H9 (cell line): Measurements from ENCODE around the gene MEIS2. TPM values are rescaled to one million over a fixed set of nuclear protein-coding genes. Genes with fewer than 3 reads are reported as not detected.

Source experiments
- DNase-seq: peaks from one replicate; pipeline ENCODE4 v3.0.0-alpha.2; 2017
- H2AFZ ChIP-seq: one replicate; pipeline ENCODE4 v1.6.1; 2013; ENCODE audit warnings: mild to moderate bottlenecking, low read length, control low read depth, moderate library complexity
- H2AK5ac ChIP-seq: 2 replicates; pipeline ENCODE4 v1.6.1; 2013; ENCODE audit warnings: low read length, control low read depth, mixed read lengths; ENCODE audit not compliant: insufficient read length
- H2BK120ac ChIP-seq: one replicate; pipeline ENCODE4 v1.6.1; 2013; ENCODE audit warnings: low read depth, mild to moderate bottlenecking, low read length, control low read depth, inconsistent platforms; ENCODE audit not compliant: poor library complexity, severe bottlenecking
- H2BK12ac ChIP-seq: 2 replicates; pipeline ENCODE4 v1.6.1; 2013; ENCODE audit warnings: low read length, control low read depth, mixed read lengths, low read depth; ENCODE audit not compliant: insufficient read length
- H2BK15ac ChIP-seq: 2 replicates; pipeline ENCODE4 v1.6.1; 2013; ENCODE audit warnings: low read depth, low read length, control low read depth
- H2BK20ac ChIP-seq: one replicate; pipeline ENCODE4 v1.6.1; 2013; ENCODE audit warnings: low read depth, mild to moderate bottlenecking, low read length, control low read depth, inconsistent platforms; ENCODE audit not compliant: poor library complexity, severe bottlenecking
- H2BK5ac ChIP-seq: 2 replicates; pipeline ENCODE4 v1.6.1; 2013; ENCODE audit warnings: low read length, control low read depth, mixed read lengths; ENCODE audit not compliant: insufficient read length
- H3K14ac ChIP-seq: 2 replicates; pipeline ENCODE4 v1.6.1; 2013; ENCODE audit warnings: low read length, control low read depth; ENCODE audit not compliant: insufficient read depth
- H3K18ac ChIP-seq: 2 replicates; pipeline ENCODE4 v1.6.1; 2013; ENCODE audit warnings: low read depth, mild to moderate bottlenecking, mixed read lengths, low read length, control low read depth; ENCODE audit not compliant: insufficient read length
- H3K23ac ChIP-seq: 2 replicates; pipeline ENCODE4 v1.6.1; 2013; ENCODE audit warnings: low read length, control low read depth, mixed read lengths, low read depth; ENCODE audit not compliant: insufficient read length
- H3K23me2 ChIP-seq: 2 replicates; pipeline ENCODE4 v1.6.1; 2013; ENCODE audit warnings: low read depth, mild to moderate bottlenecking, mixed read lengths, low read length, control low read depth; ENCODE audit not compliant: insufficient read length, poor library complexity, severe bottlenecking
- H3K27ac ChIP-seq: 2 replicates; pipeline ENCODE4 v1.5.1; 2013; ENCODE audit warnings: low read length, control low read depth, mixed read lengths, low read depth; ENCODE audit not compliant: insufficient read length
- H3K27me3 ChIP-seq: 2 replicates; pipeline ENCODE4 v1.6.1; 2013; ENCODE audit warnings: low read length, control low read depth, inconsistent platforms; ENCODE audit not compliant: insufficient read depth
- H3K4ac ChIP-seq: 2 replicates; pipeline ENCODE4 v1.6.1; 2013; ENCODE audit warnings: low read depth, mild to moderate bottlenecking, control low read depth, inconsistent platforms, low read length, moderate library complexity
- H3K4me1 ChIP-seq: 2 replicates; pipeline ENCODE4 v1.6.1; 2013; ENCODE audit warnings: low read length, control low read depth, inconsistent platforms; ENCODE audit not compliant: insufficient read depth
- H3K4me2 ChIP-seq: 2 replicates; pipeline ENCODE4 v1.6.1; 2013; ENCODE audit warnings: low read length, control low read depth, mixed read lengths; ENCODE audit not compliant: insufficient read length, insufficient read depth
- H3K56ac ChIP-seq: 2 replicates; pipeline ENCODE4 v1.6.1; 2013; ENCODE audit warnings: low read depth, mild to moderate bottlenecking, mixed read lengths, low read length, control low read depth; ENCODE audit not compliant: insufficient read length
- H3K79me1 ChIP-seq: 2 replicates; pipeline ENCODE4 v1.6.1; 2013; ENCODE audit warnings: low read depth, mild to moderate bottlenecking, moderate library complexity, low read length, control low read depth, inconsistent platforms; ENCODE audit not compliant: insufficient read depth, poor library complexity, severe bottlenecking
- H3K79me2 ChIP-seq: 2 replicates; pipeline ENCODE4 v1.6.1; 2013; ENCODE audit warnings: low read length, control low read depth, inconsistent platforms; ENCODE audit not compliant: insufficient read depth
- H3K9ac ChIP-seq: 2 replicates; pipeline ENCODE4 v1.6.1; 2013; ENCODE audit warnings: low read length, control low read depth, mixed read lengths; ENCODE audit not compliant: insufficient read length; ENCODE audit errors: extremely low read depth
- H3K9me3 ChIP-seq: one replicate; pipeline ENCODE4 v1.6.1; 2013; ENCODE audit warnings: low read depth, low read length, inconsistent platforms; ENCODE audit not compliant: control insufficient read depth
- H3T11ph ChIP-seq: one replicate; pipeline ENCODE4 v1.6.1; 2013; ENCODE audit warnings: mild to moderate bottlenecking, low read length, control low read depth, inconsistent platforms
- H4K20me1 ChIP-seq: one replicate; pipeline ENCODE4 v1.6.1; 2013; ENCODE audit not compliant: control insufficient read depth, insufficient read length, insufficient read depth
- H4K5ac ChIP-seq: 2 replicates; pipeline ENCODE4 v1.6.1; 2013; ENCODE audit warnings: low read depth, mild to moderate bottlenecking, mixed read lengths, low read length, control low read depth; ENCODE audit not compliant: insufficient read length
- H4K8ac ChIP-seq: replicated peaks from 2 replicates; pipeline ENCODE4 v1.6.1; 2013; ENCODE audit warnings: low read length, control low read depth, mixed read lengths, low read depth; ENCODE audit not compliant: insufficient read length
- H4K91ac ChIP-seq: 2 replicates; pipeline ENCODE4 v1.6.1; 2013; ENCODE audit warnings: low read depth, mild to moderate bottlenecking, moderate library complexity, mixed read lengths, low read length, control low read depth; ENCODE audit not compliant: insufficient read length
- H3K27ac Mint-ChIP-seq, 3 experiments: 2 replicates in 2 of 3; 3 replicates in 1 of 3; pipeline ENCODE4 v1.8.0; 2020 to 2021; ENCODE audit warnings: mixed read lengths in 3 of 3, mild to moderate bottlenecking in 1 of 3, moderate library complexity in 1 of 3
- H3K27me3 Mint-ChIP-seq: 2 replicates; pipeline ENCODE4 v1.8.0; 2021; ENCODE audit warnings: low read depth, mild to moderate bottlenecking, moderate library complexity, mixed read lengths
- H3K36me3 Mint-ChIP-seq, 3 experiments: 2 replicates in 2 of 3; 3 replicates in 1 of 3; pipeline ENCODE4 v1.8.0; 2020 to 2021; ENCODE audit warnings: low read depth in 3 of 3, mixed read lengths in 3 of 3; ENCODE audit not compliant: insufficient read depth in 1 of 3
- H3K4me1 Mint-ChIP-seq, 2 experiments: 2 replicates each; pipeline ENCODE4 v1.8.0; 2020; ENCODE audit warnings: mixed read lengths in 2 of 2
- H3K4me3 Mint-ChIP-seq, 2 experiments: 2 replicates in 1 of 2; 3 replicates in 1 of 2; pipeline ENCODE4 v1.8.0; 2020 to 2021; ENCODE audit warnings: mild to moderate bottlenecking in 2 of 2, mixed read lengths in 2 of 2, moderate library complexity in 1 of 2
- H3K9me3 Mint-ChIP-seq, 2 experiments: 2 replicates in 1 of 2; 3 replicates in 1 of 2; pipeline ENCODE4 v1.8.0; 2020; ENCODE audit warnings: mild to moderate bottlenecking in 2 of 2, mixed read lengths in 2 of 2, moderate library complexity in 1 of 2
- CTCF ChIP-seq: fragments of 200-600 bp; sonication (generic); conservative IDR thresholded peaks from 3 replicates; pipeline ENCODE4 v1.8.0; 2021; ENCODE audit warnings: antibody characterized with exemption, mild to moderate bottlenecking
- WGBS: extraction: QIAGEN DNeasy Blood & Tissue Kit; methylation state at CpG from one replicate; pipeline ENCODE4 v1.1.7; 2013; ENCODE audit warnings: missing lambda C conversion rate, low lambda C conversion rate, mixed read lengths; ENCODE audit not compliant: insufficient read length; ENCODE audit errors: extremely low coverage; 5-methylcytosine and 5-hydroxymethylcytosine counted together
- total RNA-seq: library from RNA; stranded (reverse); gene quantifications from 2 replicates; pipeline ENCODE4 v1.2.1, GENCODE V29; 2021

MEIS2 gene
- total RNA-seq, 1 experiment from 2014 or later: 0.35 TPM

- H3K9me3 Mint-ChIP-seq: no peaks in the 10 kb centered on the region
- Histone ChIP-seq H3K23ac (no peak overlapping the region), H2AFZ (no peak overlapping the region), H4K91ac (no peak overlapping the region), H2BK15ac (no peak overlapping the region), H3K14ac (no peak overlapping the region), H3K56ac (no peak overlapping the region), H3K79me1 (no peaks in the 10 kb centered on the region), H2BK5ac (no peak overlapping the region), H3T11ph (no peak overlapping the region), H3K4me1 (no peaks in the 10 kb centered on the region), H4K5ac (no peak overlapping the region), H3K4ac (no peak overlapping the region), H3K27me3 (no peaks in the 10 kb centered on the region), H3K23me2 (no peaks in the 10 kb centered on the region), H4K8ac (no peak overlapping the region), H2BK20ac (no peak overlapping the region), H2BK12ac (no peak overlapping the region), H3K9me3 (no peaks in the 10 kb centered on the region), H3K27ac (no peak overlapping the region), H3K18ac (no peak overlapping the region), H2BK120ac (no peak overlapping the region), H2AK5ac (no peak overlapping the region), H4K20me1 (no peaks in the 10 kb centered on the region), H3K9ac (no peak overlapping the region), H3K79me2 (no peaks in the 10 kb centered on the region), H3K4me2 (no peak overlapping the region)
- no peaks in the 10 kb centered on the region for H3K36me3 Mint-ChIP-seq
- peaks cover 2% of the 10 kb centered on the region; the same call in 1 of the 2 replicates for H3K27me3 Mint-ChIP-seq
- no peak overlapping the region for H3K27ac Mint-ChIP-seq
- peak; percentile 49 for TF ChIP-seq CTCF
- no peak for DNase-seq
- H3K4me1 Mint-ChIP-seq: peaks cover 27 to 40% of the 10 kb centered on the region in 2 experiments
- WGBS: no CpG with 5 or more reads among the region's 6 CpGs
- H3K4me3 Mint-ChIP-seq: no peak overlapping the region
Observed at GRCh38 chr15:36942248-36942827, 158.0 kb downstream of the MEIS2 start.
